ENCODE results near the gene CACNA1D. TPM values are rescaled to one million over a fixed set of nuclear protein-coding genes. Genes with fewer than 3 reads are reported as not detected.

CACNA1D gene
- total and polyA plus RNA-seq, 9 of the 15 experiments (the other 6 are each of a cell fraction or from before 2014, with no cell fraction given), result 0.29 TPM; not detected in 8

GRCh38 chr3:53614307-53614706, 119.9 kb downstream of the CACNA1D start:
- no peaks in the 10 kb centered on the region for H3K79me2 ChIP-seq (ENCODE audit: control insufficient read depth, insufficient read depth, low read length)
- no peak overlapping the region for H3K4me3 ChIP-seq
- no peak for DNase-seq (ENCODE audit: extremely low read depth in 1 of 4, low spot score in 3 of 4)
- H3K9ac ChIP-seq (ENCODE audit: insufficient read depth in 1 of 2, low read depth in 2 of 2, low read length in 2 of 2), result no peak overlapping the region
- no peak overlapping the region for H2AFZ ChIP-seq (ENCODE audit: low read depth, low read length)
- H3K27ac ChIP-seq (ENCODE audit: extremely low read depth, low read depth, low read length), result no peak overlapping the region
- peaks cover 0 to 14% of the 10 kb centered on the region in 2 experiments; a peak in 2 of 5 replicates for H3K27me3 ChIP-seq (ENCODE audit: control insufficient read depth in 2 of 2, insufficient read depth in 2 of 2, low read length in 2 of 2)
- H3K36me3 ChIP-seq (ENCODE audit: control insufficient read depth, insufficient read depth, low read length), result no peaks in the 10 kb centered on the region
- 0% methylated on average over 5 of the region's 5 CpGs for WGBS (ENCODE audit: insufficient coverage, low coverage, missing lambda C conversion rate)
- TF ChIP-seq NFXL1 (CRISPR knock-in tag; IDR thresholded peaks at IDR 0.05) (no peak), ZFP30 (CRISPR knock-in tag; IDR thresholded peaks at IDR 0.05; ENCODE audit: borderline replicate concordance) (no peak), ILF3 (IDR thresholded peaks at IDR 0.05; ENCODE audit: borderline replicate concordance) (no peak), CCAR2 (IDR thresholded peaks at IDR 0.05; ENCODE audit: low read depth, low read length) (no peak), TOE1 (IDR thresholded peaks at IDR 0.05; ENCODE audit: borderline replicate concordance) (no peak), TOE1 (CRISPR knock-in tag; IDR thresholded peaks at IDR 0.05; ENCODE audit: borderline replicate concordance, low read depth) (no peak), NR0B1 (IDR thresholded peaks at IDR 0.05; ENCODE audit: partially characterized antibody) (no peak), NFRKB (IDR thresholded peaks at IDR 0.05; ENCODE audit: low read depth) (no peak), MTA3 (IDR thresholded peaks at IDR 0.05; ENCODE audit: borderline replicate concordance) (no peak)
- no peaks in the 10 kb centered on the region for H3K9me1 ChIP-seq (ENCODE audit: control insufficient read depth, insufficient read depth, low read length)
- CTCF ChIA-PET (ENCODE audit: low intra/inter-chr PET ratio), result no interaction called here
- FAIRE-seq, result no peak
- H3K9me3 ChIP-seq (replicated peaks; ENCODE audit: control insufficient read depth, insufficient read depth, low read depth, low read length), result no peaks in the 10 kb centered on the region
- POLR2A ChIA-PET, result no interaction called here
- no peaks in the 10 kb centered on the region for H4K20me1 ChIP-seq (replicated peaks; ENCODE audit: control insufficient read depth, insufficient read depth, low read length)
- no TSS peak for BruUV-seq (replicated peaks)
- H3K4me1 ChIP-seq (replicated peaks in 1 of 2; ENCODE audit: control insufficient read depth in 2 of 2, insufficient read depth in 2 of 2, low read length in 2 of 2), result no peaks in the 10 kb centered on the region
- in situ Hi-C loops (cut with MboI), result no loop called here
- H3K4me2 ChIP-seq (ENCODE audit: insufficient read depth, low read length), result no peak overlapping the region
- ATAC-seq, result no peak
- intact Hi-C loops (cut with micrococcal nuclease), result no loop called here

Data from K562 (cell line).